ENCODE measurements around the gene CPSF4L.

Gene CPSF4L

GRCh38 chr17:73289549-73290254 is 28.0 kb upstream of the CPSF4L start:
- DNase-seq: no peak

- DNase-seq: no peak
Observed at GRCh38 chr17:73288534-73289302, 27.0 kb upstream of the CPSF4L start.

- no peak for DNase-seq
Observed at GRCh38 chr17:73286863-73287296, 25.2 kb upstream of the CPSF4L start.

GRCh38 chr17:73285916-73286862 is 24.5 kb upstream of the CPSF4L start:
- no peak for DNase-seq

- no peak for DNase-seq
Observed at GRCh38 chr17:73285603-73285908, 23.9 kb upstream of the CPSF4L start.

- no peak for DNase-seq
Observed at GRCh38 chr17:73284906-73285602, 23.4 kb upstream of the CPSF4L start.

GRCh38 chr17:73284354-73284753 is 22.7 kb upstream of the CPSF4L start:
- no peak for DNase-seq

GRCh38 chr17:73283841-73284282 is 22.2 kb upstream of the CPSF4L start:
- DNase-seq: no peak

GRCh38 chr17:73283250-73283649 is 21.6 kb upstream of the CPSF4L start:
- DNase-seq: no peak

GRCh38 chr17:73282629-73283028 is 20.9 kb upstream of the CPSF4L start:
- DNase-seq: no peak

GRCh38 chr17:73281928-73282327 is 20.2 kb upstream of the CPSF4L start:
- no peak for DNase-seq

- no peak for DNase-seq
Observed at GRCh38 chr17:73280191-73280590, 18.5 kb upstream of the CPSF4L start.

- no peak for DNase-seq
Observed at GRCh38 chr17:73279704-73280103, 18.0 kb upstream of the CPSF4L start.

GRCh38 chr17:73278465-73279453 is 17.1 kb upstream of the CPSF4L start:
- no peak for DNase-seq

- no peak for DNase-seq
Observed at GRCh38 chr17:73278049-73278464, 16.4 kb upstream of the CPSF4L start.

GRCh38 chr17:73274490-73274889 is 12.8 kb upstream of the CPSF4L start:
- no peak for DNase-seq

- DNase-seq: no peak
Observed at GRCh38 chr17:73272906-73273218, 11.2 kb upstream of the CPSF4L start.

GRCh38 chr17:73271072-73271471 is 9.4 kb upstream of the CPSF4L start:
- no peak for DNase-seq

- no peak for DNase-seq
Observed at GRCh38 chr17:73269791-73270190, 8.1 kb upstream of the CPSF4L start.

- DNase-seq: no peak
Observed at GRCh38 chr17:73269329-73269615, 7.6 kb upstream of the CPSF4L start.

GRCh38 chr17:73268582-73269328 is 7.1 kb upstream of the CPSF4L start:
- no peak for DNase-seq
